HG03135 (cell line): ENCODE data around the gene RIMBP2.

Experiments
- ATAC-seq: cut with Tn5 transposase; IDR thresholded peaks from one replicate; pipeline ENCODE4 v1.9.1; 2021; ENCODE audit warnings: mild to moderate bottlenecking, moderate library complexity; ENCODE audit not compliant: unreplicated experiment

The RIMBP2 gene

DNA sequence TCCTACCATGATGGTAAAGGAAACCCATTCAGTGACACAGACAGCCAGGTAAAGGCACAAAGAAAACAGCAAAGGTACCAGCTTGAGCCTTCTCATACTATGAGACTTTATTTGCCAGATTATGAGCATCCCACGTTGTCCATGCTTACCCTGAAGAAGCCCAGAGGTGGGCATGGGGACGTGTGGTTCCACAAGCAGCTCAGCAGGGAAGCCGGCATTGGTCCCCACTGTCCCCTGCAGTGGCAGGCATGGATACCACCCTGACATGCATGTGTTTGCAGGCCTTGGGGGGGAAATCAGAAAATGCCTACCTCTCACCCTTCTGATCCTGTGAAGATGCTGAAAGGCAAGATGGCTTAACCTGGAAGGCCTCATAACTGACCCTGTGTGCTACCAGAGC lies 195.3 kb downstream of the RIMBP2 start:
- no peak for ATAC-seq

DNA sequence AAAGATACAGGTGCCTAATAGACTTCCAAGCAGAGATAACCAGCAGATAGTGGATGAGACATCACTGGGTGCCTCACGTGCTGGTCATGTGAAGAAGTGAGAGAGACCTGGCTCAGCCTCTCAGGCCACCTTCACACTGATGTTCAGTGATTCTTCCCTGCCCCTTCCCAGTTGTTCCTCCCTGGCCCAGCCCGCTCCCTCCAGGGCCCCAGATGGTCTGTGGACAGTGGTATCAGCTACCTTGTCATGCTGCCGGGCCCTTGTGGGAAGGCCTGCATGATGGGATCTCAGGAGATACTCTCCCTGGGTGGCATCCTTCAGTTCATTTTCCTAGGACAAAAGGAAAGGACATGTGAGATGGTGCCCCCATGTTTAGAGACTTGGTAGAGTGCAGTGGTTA lies 198.5 kb downstream of the RIMBP2 start:
- no peak for ATAC-seq

DNA sequence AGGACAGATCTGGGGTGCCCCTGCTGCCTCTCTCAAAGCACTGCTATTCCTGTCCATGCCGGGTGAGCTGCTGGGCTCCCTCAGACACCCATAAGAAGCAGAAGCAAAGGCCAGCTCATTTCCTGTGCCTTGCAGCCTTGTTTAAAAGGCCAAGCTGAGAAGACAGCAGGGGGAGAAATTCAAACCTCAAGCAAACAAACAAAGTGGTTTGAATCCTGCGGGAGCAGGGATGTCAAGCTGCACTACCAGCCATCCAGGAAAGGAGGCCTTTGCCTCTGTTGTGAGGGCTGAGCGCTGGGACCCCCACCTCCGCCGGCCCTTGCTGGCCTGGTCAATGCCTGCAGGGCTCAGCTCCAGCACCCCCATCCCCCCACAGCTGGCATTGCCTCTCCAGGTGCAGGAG lies 201.9 kb downstream of the RIMBP2 start:
- no peak for ATAC-seq

DNA sequence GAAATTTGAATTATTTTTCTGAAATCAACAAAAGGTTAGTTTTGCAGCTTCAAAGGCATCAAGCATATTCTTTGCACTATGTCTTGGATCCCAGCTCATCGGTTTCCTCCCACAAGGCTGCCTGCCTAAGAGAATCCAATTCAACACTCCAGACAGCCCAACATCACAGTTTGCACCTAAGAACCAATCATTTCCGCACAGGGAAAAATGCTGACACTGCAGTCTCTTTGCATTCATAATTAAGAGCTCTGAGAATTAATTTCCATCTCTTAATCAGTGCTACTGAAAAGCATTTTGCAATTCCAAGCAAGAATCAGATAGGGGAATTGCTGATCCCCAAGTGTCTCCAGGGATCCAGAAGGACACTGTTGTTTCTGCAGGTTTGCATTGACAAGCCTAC lies 202.5 kb downstream of the RIMBP2 start:
- no peak for ATAC-seq

DNA sequence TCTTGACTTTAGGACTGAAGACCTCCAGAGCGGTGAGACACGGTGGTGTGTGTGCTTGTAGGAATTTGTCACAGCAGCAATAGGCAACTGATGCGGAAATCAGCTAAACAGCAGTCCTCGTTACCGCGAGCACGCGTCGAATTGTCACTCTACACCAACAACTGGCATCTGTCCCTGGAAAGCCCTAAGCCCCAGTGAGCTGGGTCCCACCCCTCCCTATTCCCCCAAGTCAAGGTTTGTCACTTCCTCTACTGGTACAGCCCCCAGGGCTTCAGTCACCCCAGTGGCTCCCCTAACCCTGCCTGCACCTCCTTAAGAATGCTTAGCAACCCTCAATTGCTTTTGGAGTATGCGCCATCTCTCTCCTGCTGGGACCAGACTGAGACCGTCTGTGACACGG lies 204.8 kb downstream of the RIMBP2 start:
- ATAC-seq = no peak

DNA sequence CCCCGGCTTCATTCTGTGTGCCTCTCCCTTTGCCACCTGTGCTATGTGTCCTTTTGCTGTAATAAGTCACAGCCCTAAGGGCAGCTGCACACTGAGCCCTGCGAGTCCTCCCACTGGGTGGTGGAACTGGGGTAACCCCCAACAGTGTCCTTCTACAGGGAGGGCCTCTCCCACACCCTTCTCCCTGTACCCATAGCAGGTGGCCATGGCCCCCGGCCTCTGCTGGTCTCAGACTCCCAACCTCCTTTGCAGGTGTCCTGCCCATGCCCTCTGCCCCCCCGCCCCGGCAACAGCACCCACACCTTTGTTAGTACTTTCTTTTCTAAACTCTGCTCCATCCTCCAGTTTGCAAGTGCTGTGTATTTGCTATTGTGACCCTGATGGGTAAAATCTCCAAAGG lies 206.6 kb downstream of the RIMBP2 start:
- ATAC-seq = no peak

DNA sequence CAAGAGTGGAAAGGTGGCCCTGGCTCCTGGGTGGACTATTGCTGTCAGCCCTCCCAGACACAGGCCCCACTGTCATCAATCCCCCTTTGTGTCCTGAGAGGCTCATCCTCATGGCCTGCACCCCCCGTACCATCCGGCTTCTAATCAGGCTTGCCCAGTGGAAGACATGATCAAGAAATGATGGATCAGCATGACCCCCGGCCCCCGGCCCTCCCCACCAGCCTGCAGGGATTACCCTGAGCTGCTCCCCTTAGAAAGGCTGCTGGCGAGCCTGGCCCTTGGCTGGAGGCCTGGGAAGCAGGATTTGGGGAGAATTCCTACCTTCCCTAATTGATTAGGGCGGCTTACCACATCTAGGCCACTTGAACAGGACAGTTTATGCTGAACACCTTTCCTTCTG lies 207.3 kb downstream of the RIMBP2 start:
- ATAC-seq = no peak

DNA sequence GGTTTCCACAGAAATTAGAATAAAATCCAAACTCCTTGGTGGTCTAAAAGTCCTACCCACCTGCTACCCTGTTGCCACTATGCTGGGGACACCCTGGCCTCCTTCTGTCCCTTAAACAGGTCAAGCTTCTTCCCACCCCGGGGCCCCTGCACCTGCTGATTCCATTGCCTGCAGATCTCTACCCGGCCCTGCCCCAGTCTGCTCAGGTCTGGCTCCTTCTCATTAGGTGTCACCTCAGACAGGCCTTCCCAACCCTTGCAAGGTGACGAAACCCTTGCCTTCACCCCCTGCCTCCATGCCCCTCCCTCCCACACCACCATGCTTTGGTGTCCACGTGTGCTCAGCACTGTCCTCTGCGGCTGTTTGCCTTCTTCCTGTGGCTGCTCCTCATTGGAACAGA lies 207.8 kb downstream of the RIMBP2 start:
- no peak for ATAC-seq

DNA sequence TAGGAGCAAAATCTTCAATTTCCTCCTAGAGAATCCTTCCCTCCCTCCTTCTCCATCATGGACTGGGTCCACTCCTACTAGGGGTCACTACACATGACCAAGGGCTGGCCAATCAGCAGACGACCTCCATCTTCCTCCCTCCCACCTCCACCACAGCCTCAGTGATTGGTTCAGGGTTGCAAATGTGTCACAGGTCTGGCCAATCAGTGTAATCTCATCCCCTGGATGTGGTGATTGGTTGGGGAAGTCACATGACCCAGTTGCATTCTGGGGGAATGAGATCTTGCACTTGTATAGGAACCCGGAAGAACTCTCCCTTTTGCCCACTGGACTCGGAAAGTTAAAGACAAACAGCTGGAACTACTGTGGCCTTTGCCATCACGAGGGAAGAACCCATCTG lies 209.3 kb downstream of the RIMBP2 start:
- no peak for ATAC-seq

DNA sequence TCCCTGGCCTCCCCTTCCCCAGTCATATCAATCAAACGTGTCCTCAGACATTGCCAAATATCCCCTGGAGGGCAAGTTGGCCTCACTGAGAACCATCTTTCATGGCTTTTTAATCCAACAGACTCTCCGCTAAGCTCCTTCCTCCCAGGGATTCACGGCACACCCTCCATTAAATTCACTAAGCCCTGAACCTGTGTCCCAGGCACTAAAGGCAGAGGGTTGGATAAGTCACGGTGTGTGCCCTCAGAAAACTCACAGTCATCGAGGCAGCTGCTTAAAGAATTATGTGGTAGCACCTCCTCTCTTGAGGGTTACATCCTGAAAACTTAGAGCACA lies 211.3 kb downstream of the RIMBP2 start:
- ATAC-seq = no peak

DNA sequence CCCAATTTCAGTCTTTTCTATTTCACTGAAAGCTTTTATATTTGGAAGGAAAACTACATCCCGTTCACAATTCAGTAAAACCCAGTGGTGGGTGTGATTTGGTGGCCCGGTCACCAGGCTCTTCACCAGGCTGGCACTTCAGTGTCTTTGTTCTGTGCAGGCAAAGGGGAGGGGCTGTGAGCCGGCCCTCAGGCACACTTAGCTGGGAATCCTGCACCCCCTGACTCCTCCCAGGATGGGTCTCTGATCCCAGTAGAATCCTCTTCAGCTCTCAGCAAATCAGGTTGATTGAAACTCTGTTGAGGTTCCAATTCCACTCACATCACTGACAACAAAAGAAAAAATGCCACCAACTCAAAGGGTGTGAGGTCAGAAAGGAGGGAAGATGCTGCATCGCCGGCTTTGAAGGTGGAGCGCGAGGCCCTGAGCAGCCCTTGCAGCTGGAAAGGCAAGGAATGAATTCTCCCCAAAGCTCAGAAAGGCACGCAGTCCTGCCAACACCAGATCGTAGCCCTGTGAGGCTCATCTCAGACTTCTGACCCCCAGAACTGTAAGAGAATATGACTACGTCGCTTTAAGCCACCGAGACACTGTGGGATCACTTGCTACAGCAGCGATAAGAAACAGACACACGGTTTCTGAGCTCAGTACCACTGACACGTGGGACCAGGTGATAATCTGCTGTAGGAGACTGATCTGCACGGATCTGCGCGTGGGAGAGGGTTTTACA lies 211.8 kb downstream of the RIMBP2 start:
- ATAC-seq = no peak

DNA sequence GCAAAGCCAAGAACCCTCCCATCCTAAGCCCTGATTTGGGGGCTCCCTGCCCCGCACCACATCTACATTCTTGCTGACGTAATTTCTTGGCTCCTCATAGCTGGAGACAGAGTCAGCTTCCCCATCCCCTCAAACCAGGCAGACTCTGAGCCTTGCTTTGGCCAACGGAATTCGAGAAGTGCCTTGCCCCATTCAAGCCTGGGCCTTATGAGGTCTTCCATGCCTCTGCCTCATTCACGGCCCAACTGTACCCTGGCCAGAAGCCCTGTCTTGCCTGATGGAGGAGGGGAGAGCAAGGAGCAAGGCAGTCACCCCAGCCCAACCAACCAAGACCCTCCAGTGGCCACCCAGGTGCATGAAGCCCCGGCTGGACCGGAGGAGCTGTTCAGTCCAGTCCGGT lies 214.3 kb downstream of the RIMBP2 start:
- no peak for ATAC-seq

DNA sequence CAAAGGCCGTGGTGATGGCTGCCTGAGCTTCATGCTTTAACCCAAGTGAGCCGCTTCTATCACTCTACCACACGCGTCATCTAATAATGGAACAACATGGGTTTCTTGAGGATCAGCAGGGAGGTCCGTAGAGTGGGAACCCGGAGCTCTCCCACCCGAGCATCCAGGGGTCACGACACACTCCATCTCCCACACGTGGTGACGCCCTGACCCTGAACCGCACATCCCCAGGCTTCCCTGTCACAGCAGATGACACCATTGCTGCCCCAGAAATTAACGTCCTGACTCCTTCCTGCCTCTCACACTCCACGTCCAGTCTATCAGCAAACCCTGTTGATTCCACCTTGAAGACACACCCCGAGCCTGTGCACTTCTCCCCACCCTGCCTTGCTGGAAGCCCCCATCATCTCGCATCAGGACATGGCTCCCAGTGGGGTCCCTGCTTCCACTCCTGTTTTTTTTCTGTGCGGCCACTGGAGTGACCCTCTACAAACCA lies 215.2 kb downstream of the RIMBP2 start:
- ATAC-seq = no peak

DNA sequence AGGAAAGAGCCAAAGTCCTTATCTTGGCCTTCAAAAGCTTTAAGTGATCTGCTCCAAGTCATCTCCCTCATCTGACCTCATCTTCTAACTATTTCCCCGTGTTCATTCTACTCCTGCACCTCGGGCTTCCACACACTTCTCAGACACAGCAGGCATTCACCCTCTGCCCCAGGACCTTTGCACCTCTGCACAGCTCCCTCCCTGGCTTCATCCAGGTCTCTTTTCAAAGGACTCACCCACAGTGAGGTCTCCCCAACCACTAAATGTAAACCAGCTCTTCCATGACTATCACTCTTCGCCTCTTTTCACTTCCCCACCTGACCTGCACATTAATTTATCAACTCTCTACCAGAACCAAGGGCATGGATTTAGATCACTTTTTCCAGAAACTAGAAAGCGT lies 216.6 kb downstream of the RIMBP2 start:
- ATAC-seq = no peak

DNA sequence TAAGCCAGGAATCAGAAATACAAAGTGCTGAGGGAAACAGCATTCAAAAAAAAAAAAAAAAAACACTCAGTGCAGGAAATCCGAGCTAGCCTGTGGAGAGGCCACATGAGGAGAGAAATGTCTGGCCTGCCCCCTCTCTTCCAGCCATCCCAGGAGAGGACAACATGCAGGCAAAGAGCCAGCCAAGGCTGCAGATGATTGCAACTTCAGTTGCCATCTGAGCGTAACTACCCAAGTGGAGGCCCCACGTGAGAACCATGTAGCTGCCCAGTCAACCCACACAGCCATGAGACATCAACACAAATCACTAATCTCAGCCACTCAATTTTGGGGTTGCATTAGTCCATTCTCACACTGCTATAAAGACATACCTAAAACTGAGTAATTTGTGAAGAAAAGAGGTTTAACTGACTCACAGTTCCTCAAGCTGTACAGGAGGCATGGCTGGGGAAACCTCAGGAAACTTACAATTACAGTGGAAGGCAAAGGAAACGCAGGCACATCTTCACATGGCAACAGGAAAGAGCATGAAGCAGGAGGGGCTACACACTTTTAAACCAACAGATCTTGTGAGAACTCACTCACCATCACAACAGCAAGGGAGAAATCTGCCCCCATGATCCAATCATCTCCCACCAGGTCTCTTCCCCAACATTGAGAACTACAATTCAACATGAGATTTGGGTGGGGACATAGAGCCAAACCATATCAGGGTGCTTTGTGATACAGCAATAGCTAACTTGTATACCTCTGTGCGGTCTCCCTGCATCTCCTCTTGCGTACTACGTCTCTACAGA lies 217.3 kb downstream of the RIMBP2 start:
- no peak for ATAC-seq

DNA sequence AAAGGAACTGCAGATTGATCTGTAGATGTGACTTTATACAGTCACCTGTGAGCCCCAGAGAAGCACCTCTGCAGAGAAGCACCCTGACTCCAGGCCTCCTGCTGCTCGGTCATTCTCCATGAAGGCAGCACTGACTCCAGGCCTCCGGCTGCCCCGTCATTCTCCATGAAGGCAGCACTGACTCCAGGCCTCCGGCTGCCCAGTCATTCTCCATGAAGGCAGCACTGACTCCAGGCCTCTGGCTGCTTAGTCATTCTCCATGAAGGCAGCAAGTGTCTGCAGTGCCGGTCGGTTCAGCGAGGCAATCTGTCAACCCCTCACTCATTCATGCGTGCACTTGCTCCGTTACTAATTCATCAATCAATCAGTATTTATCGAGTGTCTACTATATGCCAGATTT lies 218.1 kb downstream of the RIMBP2 start:
- no peak for ATAC-seq

DNA sequence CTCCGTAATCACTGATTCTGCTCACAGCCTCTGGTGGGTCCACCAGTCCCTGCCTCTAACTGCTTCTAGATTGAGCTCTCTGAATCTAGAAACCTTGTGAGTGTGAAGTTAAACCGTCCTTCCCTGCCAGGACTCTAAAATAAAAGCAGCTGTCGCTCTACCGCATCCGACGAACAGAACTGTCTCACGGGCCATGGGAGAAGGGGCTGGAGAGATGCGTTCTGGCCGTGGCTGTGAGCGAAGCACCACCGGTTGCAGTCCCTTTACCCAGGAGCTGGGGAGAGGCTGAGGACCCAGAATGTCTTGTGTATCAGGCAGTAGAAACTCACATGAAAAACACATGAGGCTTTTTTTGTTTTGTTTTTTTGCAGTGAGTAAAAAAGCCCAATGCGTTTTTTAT lies 218.8 kb downstream of the RIMBP2 start:
- no peak for ATAC-seq

DNA sequence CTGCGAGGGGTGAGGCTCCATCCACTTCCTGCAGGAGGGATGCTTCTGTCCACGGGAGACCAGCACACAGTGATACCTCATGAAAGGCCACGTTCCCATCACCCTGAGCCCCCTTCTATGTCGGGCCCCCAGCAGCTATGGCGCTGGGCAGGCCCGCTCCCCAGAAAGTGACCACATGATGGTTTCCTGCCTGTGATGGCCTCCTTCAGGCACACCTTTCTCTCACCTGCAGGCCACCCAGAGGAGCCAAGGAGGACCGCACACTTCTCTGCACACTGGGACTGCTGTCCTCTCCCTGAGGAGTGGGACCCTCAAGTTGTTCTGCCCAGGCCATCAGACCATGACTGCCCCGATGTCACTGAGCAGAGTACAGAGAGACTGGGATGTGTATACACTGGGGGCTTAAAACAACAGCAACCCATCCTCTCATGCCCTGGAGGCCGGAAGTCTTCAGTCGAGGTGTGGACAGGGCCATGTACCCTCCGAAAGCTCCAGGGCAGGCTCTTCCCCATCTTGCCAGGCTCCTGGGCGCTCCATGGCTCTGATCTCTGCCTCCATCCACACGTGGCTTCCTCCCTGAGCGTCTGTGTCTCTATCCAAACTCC lies 219.5 kb downstream of the RIMBP2 start:
- ATAC-seq = no peak

DNA sequence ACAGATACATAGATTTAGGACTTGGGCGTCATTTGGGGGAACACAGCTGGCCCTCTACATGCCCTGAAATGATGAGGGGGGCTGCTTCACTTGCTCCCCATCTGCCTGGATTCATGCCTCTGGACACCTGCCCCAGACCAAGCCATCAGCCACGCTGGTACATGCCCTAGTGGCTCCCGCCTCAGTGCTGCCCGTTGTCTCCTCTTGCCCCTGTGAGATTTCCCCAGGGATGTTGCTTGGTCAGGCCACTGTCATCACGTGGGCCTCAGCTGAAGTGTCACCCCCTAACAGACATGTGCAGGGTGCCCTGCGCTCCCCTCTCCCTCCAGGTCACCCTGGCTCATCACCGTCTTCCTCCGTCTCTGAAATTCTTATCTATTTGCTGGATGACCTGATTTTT lies 220.9 kb downstream of the RIMBP2 start:
- no peak for ATAC-seq

DNA sequence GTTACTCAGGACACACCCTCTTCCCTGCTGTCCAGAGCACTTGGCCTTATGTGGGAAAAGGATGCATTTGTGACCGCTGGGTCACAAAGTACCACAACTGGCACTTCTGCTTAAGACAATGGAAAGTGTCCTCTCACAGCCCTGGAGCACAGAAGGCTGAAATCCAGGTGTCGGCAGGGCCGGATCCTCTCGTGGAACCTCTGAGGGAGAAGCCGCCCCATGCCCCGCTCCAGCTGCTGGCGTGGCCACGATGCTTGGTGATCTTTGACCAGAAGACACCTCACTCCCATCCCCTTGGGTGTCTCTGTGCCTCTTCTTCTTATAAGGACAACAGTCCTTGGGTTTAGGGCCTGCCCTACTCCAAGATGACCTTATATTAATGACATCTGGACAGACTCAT lies 221.4 kb downstream of the RIMBP2 start:
- ATAC-seq = no peak

DNA sequence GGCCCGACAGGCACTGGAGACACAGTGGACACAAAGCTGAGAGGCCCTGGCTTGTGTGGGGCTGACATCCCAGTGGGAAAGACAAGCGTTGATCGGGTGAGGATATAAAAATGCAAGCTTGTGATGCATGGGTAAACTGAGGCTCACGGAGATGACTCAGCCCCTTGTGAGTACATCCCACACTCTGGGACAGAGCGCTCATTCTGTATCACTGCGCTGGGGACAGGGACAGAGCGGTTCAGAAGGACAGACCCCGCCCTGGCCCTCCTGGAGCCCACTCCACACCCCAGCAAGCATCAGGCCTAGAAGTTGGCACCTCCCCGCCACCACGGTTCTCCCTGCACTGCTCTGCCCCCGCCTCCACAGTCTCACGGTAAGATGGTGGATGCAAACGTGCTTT lies 222.1 kb downstream of the RIMBP2 start:
- no peak for ATAC-seq
